A549 (cell line): Measurements from ENCODE around the gene EVI5L. TPM values are rescaled to one million over a fixed set of nuclear protein-coding genes. Genes with fewer than 3 reads are reported as not detected.
A peak's percentile ranks its signal among the peaks of the same experiment; 100 is the strongest.

Source experiments
- ATAC-seq, 2 experiments: fragments of 200-7000 bp in 1 of 2; fragments of >200 bp in 1 of 2; cut with Nextera tagmentation in 1 of 2; cut with Tn5 transposase in 1 of 2; 3 replicates each; pipeline versions ENCODE4 v1.8.0 to v1.9.1; 2018 to 2020; ENCODE audit warnings: mild to moderate bottlenecking in 1 of 2, moderate library complexity in 1 of 2
- CTCF ChIA-PET: fragments of 300-600 bp; sonication (Branson Sonifier 250); formaldehyde crosslinking; extraction: SDS; loops from one replicate; lab custom pipeline; 2021; ENCODE audit warnings: antibody characterized with exemption, inconsistent platforms; lab: Yijun Ruan, JAX
- POLR2A ChIA-PET: fragments of 350-600 bp; formaldehyde crosslinking; extraction: SDS; loops from one replicate; lab custom pipeline; 2021; ENCODE audit warnings: antibody characterized with exemption, inconsistent platforms; lab: Yijun Ruan, JAX
- DNase-seq, 2 experiments: peaks; one replicate each; pipeline versions ENCODE4 v3.0.0 to v3.0.0-alpha.2; 2011 to 2016; ENCODE audit warnings: low read depth in 1 of 2, low spot score in 1 of 2
- FAIRE-seq: peaks from 2 replicates; lab custom pipeline; 2011; peaks lifted over from hg19 to GRCh38; lab: Jason Lieb, UNC
- H3K27ac ChIP-seq, 2 experiments: fragments of >200 bp; sonication (Bioruptor Twin); formaldehyde crosslinking; 3 replicates each; pipeline ENCODE4 v1.5.1; 2016 to 2017
- H3K4me1 ChIP-seq: fragments of >200 bp; sonication (Bioruptor Twin); formaldehyde crosslinking; 3 replicates; pipeline ENCODE4 v1.6.1; 2016
- H3K4me2 ChIP-seq: fragments of >200 bp; sonication (Bioruptor Twin); formaldehyde crosslinking; 3 replicates; pipeline ENCODE4 v1.6.1; 2016
- H3K4me3 ChIP-seq: fragments of >200 bp; sonication (Bioruptor Twin); formaldehyde crosslinking; 3 replicates; pipeline ENCODE4 v1.5.1; 2016
- H3K9me3 ChIP-seq: fragments of >200 bp; sonication (Bioruptor Twin); formaldehyde crosslinking; 3 replicates; pipeline ENCODE4 v1.6.1; 2016
- CBX2 ChIP-seq: fragments of 200-600 bp; sonication (generic); IDR thresholded peaks from 2 replicates; pipeline ENCODE4 v1.6.1; 2016; ENCODE audit warnings: low read depth, mild to moderate bottlenecking, borderline replicate concordance
- CBX8 ChIP-seq: fragments of 200-600 bp; sonication (generic); IDR thresholded peaks from 2 replicates; pipeline ENCODE4 v1.6.1; 2016
- CEBPB ChIP-seq, 2 experiments: fragments of >200 bp in 1 of 2; sonication (Bioruptor Twin) in 1 of 2; formaldehyde crosslinking in 1 of 2; IDR thresholded peaks; 2 replicates each; pipeline ENCODE4 v1.6.1; 2012 to 2016
- EHMT2 ChIP-seq: fragments of 200-600 bp; sonication (generic); IDR thresholded peaks from 2 replicates; pipeline ENCODE4 v1.6.1; 2016; ENCODE audit warnings: antibody characterized with exemption, low read depth, mild to moderate bottlenecking, moderate library complexity
- EP300 ChIP-seq, 2 experiments: fragments of >200 bp; sonication (Bioruptor Twin); formaldehyde crosslinking; IDR thresholded peaks; 2 replicates in 1 of 2; 3 replicates in 1 of 2; pipeline ENCODE4 v1.6.1; 2016 to 2017
- HOXA7 ChIP-seq: fragments of 250-450 bp; sonication (Bioruptor Pico); IDR thresholded peaks from 2 replicates; pipeline ENCODE4 v1.5.0; 2020; ENCODE audit warnings: mild to moderate bottlenecking, moderate library complexity
- HOXB13 ChIP-seq: fragments of 250-450 bp; sonication (Bioruptor Pico); IDR thresholded peaks from 2 replicates; pipeline ENCODE4 v1.5.0; 2020; ENCODE audit warnings: low read depth, mild to moderate bottlenecking, moderate library complexity
- JUN ChIP-seq, 2 experiments: fragments of >200 bp; sonication (Bioruptor Twin); formaldehyde crosslinking; IDR thresholded peaks; 2 replicates in 1 of 2; 3 replicates in 1 of 2; pipeline ENCODE4 v1.6.1; 2016 to 2017
- KDM1A ChIP-seq: fragments of 200-600 bp; sonication (generic); IDR thresholded peaks from 2 replicates; pipeline ENCODE4 v1.6.1; 2016; ENCODE audit warnings: low read depth, mild to moderate bottlenecking
- MAZ ChIP-seq: fragments of 150-350 bp; IDR thresholded peaks from 2 replicates; pipeline ENCODE4 v1.6.1; 2014; ENCODE audit warnings: antibody characterized with exemption, low read depth, low read length, borderline replicate concordance
- MYC ChIP-seq: IDR thresholded peaks from 2 replicates; pipeline ENCODE4 v1.6.1; 2012; ENCODE audit warnings: mild to moderate bottlenecking, inconsistent platforms, low read length, improper control_type of control experiment, borderline replicate concordance
- NFE2L2 ChIP-seq: fragments of 150-350 bp; conservative IDR thresholded peaks from 2 replicates; pipeline ENCODE4 v1.6.1; 2014; ENCODE audit warnings: low read length
- PHF8 ChIP-seq: fragments of 200-600 bp; sonication (generic); IDR thresholded peaks from 2 replicates; pipeline ENCODE4 v1.6.1; 2016; ENCODE audit warnings: low read depth, mild to moderate bottlenecking, antibody characterized with exemption, moderate library complexity, borderline replicate concordance
- TFCP2L1 ChIP-seq: fragments of 250-450 bp; sonication (Bioruptor Pico); IDR thresholded peaks from 2 replicates; pipeline ENCODE4 v1.5.0; 2021; ENCODE audit warnings: mild to moderate bottlenecking
- ZC3H11A ChIP-seq: fragments of 450-650 bp; IDR thresholded peaks from 2 replicates; pipeline ENCODE4 v1.6.1; 2014; ENCODE audit warnings: antibody characterized with exemption, mild to moderate bottlenecking
- ZFP36 ChIP-seq: fragments of 450-650 bp; IDR thresholded peaks from 2 replicates; pipeline ENCODE4 v1.6.1; 2014; ENCODE audit warnings: borderline replicate concordance; ENCODE audit not compliant: partially characterized antibody
- ZSCAN20 ChIP-seq: fragments of 250-450 bp; sonication (Bioruptor Pico); IDR thresholded peaks from 2 replicates; pipeline ENCODE4 v1.8.0; 2022; ENCODE audit warnings: mild to moderate bottlenecking, moderate library complexity
- WGBS: methylation state at CpG from one replicate; pipeline ENCODE4 v1.1.6; 2017; ENCODE audit errors: missing lambda C conversion rate; 5-methylcytosine and 5-hydroxymethylcytosine counted together
- polyA plus RNA-seq, 4 experiments: library from polyadenylated mRNA; depleted of rRNA in 3 of 4; stranded (reverse); fragments of >200 nt; fragmentation: RNase III in 1 of 4; extraction: RNeasy Plus Mini Kit Qiagen cat#74134 plus additional on column Dnase treatment in 1 of 4; gene quantifications; 2 replicates in 3 of 4; 3 replicates in 1 of 4; pipeline ENCODE4 v1.2.3, GENCODE V29; 2011 to 2017
- TF ChIP-seq, protein P1 (sequence below): fragments of >200 bp; sonication (Bioruptor Twin); formaldehyde crosslinking; IDR thresholded peaks from 3 replicates; pipeline ENCODE4 v1.6.1; 2016
- TF ChIP-seq, protein P2 (sequence below): fragments of 450-650 bp; IDR thresholded peaks from 2 replicates; pipeline ENCODE4 v1.6.1; 2014; ENCODE audit warnings: antibody characterized with exemption
- TF ChIP-seq, protein P3 (sequence below): fragments of 150-350 bp; IDR thresholded peaks from 2 replicates; pipeline ENCODE4 v1.6.1; 2014; ENCODE audit warnings: low read depth, mild to moderate bottlenecking, low read length
- TF ChIP-seq, protein P4 (sequence below): fragments of 250-450 bp; sonication (Bioruptor Pico); IDR thresholded peaks from 2 replicates; pipeline ENCODE4 v1.5.0; 2020; ENCODE audit warnings: low read depth, mild to moderate bottlenecking, moderate library complexity
- TF ChIP-seq, protein P5 (sequence below): fragments of >200 bp; sonication (Bioruptor Twin); formaldehyde crosslinking; IDR thresholded peaks from 2 replicates; pipeline ENCODE4 v1.6.1; 2016

Gene EVI5L
- polyA plus RNA-seq, 2 of the 4 experiments (the other 2 are of a cell fraction): 1.2 to 1.8 TPM

DNA sequence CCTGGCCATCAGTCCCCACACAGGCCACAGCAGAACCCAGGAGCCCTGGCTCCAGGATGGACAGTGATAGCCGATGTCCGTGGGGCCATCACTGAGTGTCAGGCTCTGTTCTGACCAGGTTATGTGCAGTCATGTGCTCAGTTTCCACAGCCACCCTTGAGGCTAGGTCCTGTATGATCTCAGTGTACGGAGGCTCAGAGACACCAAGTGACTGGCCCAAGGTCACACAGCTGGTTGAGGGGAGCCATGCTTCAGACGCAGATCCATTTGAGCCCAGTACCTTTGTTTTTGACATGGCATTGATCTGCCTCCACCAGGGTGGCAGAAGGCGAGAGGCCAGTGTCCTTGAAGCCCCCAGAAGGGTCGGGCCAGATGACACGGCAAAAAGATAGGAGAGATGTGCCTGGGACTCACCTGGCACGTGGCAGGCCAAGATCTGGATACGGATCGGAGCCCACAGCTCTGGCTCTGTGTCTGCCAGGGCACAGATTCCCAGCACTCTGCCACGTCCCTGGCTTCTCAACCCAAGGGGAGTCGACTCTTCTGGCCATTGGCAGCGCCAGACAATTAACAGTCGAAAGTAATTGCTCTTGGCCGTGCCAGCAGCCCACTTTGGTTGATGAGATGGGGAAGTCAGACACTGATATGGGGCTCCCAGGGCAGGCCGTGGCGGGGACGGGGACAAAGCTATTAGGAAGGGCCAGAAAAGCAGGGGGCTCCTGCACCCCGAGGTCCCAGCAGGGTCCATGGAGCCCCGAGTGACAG lies 15.6 kb downstream of the EVI5L start:
- ChIA-PET POLR2A (no interaction called here), CTCF (interaction anchor here (0.5 kb wide), 1 partner anchor 13 kb away, joined by 3 read pairs; no protein-coding TSS in a partner anchor)
- ATAC-seq: no peak
- Histone ChIP-seq H3K4me1 (no peaks in the 10 kb centered on the region), H3K27ac (no peak overlapping the region), H3K9me3 (no peaks in the 10 kb centered on the region), H3K4me3 (no peak overlapping the region), H3K4me2 (no peak overlapping the region)
- WGBS: 72% methylated on average over 14 of the region's 20 CpGs
- no peak for DNase-seq
- TF ChIP-seq HOXB13 (CRISPR knock-in tag) (no peak), ZFP36 (peak; percentile 22), MAZ (no peak), ZSCAN20 (no peak), EHMT2 (no peak), KDM1A (no peak)
- TF ChIP-seq, protein P1, sequence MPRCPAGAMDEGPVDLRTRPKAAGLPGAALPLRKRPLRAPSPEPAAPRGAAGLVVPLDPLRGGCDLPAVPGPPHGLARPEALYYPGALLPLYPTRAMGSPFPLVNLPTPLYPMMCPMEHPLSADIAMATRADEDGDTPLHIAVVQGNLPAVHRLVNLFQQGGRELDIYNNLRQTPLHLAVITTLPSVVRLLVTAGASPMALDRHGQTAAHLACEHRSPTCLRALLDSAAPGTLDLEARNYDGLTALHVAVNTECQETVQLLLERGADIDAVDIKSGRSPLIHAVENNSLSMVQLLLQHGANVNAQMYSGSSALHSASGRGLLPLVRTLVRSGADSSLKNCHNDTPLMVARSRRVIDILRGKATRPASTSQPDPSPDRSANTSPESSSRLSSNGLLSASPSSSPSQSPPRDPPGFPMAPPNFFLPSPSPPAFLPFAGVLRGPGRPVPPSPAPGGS: no peak
- TF ChIP-seq, protein P2, sequence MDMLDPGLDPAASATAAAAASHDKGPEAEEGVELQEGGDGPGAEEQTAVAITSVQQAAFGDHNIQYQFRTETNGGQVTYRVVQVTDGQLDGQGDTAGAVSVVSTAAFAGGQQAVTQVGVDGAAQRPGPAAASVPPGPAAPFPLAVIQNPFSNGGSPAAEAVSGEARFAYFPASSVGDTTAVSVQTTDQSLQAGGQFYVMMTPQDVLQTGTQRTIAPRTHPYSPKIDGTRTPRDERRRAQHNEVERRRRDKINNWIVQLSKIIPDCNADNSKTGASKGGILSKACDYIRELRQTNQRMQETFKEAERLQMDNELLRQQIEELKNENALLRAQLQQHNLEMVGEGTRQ: no peak
- FAIRE-seq: no peak

DNA sequence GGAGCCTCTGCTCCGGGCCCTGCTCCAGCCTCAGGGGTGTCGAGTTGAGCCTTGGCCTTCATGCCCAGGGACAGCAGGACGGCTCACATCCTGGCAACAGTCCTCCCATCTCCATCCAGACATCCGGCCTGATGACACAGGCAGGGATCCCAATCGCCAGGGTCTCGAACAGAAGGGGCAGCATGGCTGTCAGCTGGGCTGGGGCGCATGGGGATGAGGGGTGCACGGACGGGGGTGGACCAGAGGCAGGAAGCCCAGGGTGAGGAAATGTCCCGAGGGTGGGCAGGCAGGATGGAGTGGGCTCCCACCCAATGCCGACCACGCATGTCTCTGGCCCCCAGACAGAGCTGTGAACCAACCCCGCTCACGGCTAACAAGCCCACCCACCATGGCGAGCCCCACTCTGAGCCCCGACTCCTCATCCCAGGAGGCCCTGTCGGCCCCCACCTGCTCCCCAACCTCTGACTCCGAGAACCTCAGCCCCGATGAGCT lies 16.2 kb downstream of the EVI5L start:
- TF ChIP-seq EP300 (IDR thresholded peaks at IDR 0.05) (no peak), MYC (no peak), CBX8 (no peak), JUN (IDR thresholded peaks at IDR 0.05) (no peak), TFCP2L1 (CRISPR knock-in tag) (no peak), PHF8 (no peak), CBX2 (no peak), HOXA7 (CRISPR knock-in tag) (no peak), ZC3H11A (no peak), NFE2L2 (no peak), CEBPB (IDR thresholded peaks at IDR 0.05) (no peak)
- TF ChIP-seq, protein P3, sequence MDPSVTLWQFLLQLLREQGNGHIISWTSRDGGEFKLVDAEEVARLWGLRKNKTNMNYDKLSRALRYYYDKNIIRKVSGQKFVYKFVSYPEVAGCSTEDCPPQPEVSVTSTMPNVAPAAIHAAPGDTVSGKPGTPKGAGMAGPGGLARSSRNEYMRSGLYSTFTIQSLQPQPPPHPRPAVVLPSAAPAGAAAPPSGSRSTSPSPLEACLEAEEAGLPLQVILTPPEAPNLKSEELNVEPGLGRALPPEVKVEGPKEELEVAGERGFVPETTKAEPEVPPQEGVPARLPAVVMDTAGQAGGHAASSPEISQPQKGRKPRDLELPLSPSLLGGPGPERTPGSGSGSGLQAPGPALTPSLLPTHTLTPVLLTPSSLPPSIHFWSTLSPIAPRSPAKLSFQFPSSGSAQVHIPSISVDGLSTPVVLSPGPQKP: no peak
- TF ChIP-seq, protein P4, sequence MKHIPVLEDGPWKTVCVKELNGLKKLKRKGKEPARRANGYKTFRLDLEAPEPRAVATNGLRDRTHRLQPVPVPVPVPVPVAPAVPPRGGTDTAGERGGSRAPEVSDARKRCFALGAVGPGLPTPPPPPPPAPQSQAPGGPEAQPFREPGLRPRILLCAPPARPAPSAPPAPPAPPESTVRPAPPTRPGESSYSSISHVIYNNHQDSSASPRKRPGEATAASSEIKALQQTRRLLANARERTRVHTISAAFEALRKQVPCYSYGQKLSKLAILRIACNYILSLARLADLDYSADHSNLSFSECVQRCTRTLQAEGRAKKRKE: no peak
- TF ChIP-seq, protein P5, sequence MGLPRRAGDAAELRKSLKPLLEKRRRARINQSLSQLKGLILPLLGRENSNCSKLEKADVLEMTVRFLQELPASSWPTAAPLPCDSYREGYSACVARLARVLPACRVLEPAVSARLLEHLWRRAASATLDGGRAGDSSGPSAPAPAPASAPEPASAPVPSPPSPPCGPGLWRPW: no peak
- ChIA-PET CTCF (interaction anchor here (0.5 kb wide), 1 partner anchor 13 kb away, joined by 3 read pairs; no protein-coding TSS in a partner anchor), POLR2A (no interaction called here)
- H3K4me1 ChIP-seq: no peaks in the 10 kb centered on the region
- ATAC-seq: no peak
- no peaks in the 10 kb centered on the region for H3K9me3 ChIP-seq
- no peak overlapping the region for H3K4me3 ChIP-seq
- no peak overlapping the region for H3K4me2 ChIP-seq
- FAIRE-seq: no peak
- no peak for DNase-seq
- WGBS: 70% methylated on average over 9 of the region's 19 CpGs
- H3K27ac ChIP-seq: no peak overlapping the region
